GM19240 (cell line): ENCODE results near the gene RAPGEF3.
A peak's percentile ranks its signal among the peaks of the same experiment; 100 is the strongest.

Source experiments
- DNase-seq: peaks from one replicate; pipeline ENCODE4 v3.0.0; 2011; ENCODE audit warnings: low spot score; ENCODE audit not compliant: insufficient read length

The RAPGEF3 gene, protein sequence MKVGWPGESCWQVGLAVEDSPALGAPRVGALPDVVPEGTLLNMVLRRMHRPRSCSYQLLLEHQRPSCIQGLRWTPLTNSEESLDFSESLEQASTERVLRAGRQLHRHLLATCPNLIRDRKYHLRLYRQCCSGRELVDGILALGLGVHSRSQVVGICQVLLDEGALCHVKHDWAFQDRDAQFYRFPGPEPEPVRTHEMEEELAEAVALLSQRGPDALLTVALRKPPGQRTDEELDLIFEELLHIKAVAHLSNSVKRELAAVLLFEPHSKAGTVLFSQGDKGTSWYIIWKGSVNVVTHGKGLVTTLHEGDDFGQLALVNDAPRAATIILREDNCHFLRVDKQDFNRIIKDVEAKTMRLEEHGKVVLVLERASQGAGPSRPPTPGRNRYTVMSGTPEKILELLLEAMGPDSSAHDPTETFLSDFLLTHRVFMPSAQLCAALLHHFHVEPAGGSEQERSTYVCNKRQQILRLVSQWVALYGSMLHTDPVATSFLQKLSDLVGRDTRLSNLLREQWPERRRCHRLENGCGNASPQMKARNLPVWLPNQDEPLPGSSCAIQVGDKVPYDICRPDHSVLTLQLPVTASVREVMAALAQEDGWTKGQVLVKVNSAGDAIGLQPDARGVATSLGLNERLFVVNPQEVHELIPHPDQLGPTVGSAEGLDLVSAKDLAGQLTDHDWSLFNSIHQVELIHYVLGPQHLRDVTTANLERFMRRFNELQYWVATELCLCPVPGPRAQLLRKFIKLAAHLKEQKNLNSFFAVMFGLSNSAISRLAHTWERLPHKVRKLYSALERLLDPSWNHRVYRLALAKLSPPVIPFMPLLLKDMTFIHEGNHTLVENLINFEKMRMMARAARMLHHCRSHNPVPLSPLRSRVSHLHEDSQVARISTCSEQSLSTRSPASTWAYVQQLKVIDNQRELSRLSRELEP

GRCh38 chr12:47758834-47759690 is at the start of gene RAPGEF3:
TSS of gene RAPGEF3 (minus strand) at chr12:47758880. CDS start at chr12:47758556, 324 bp downstream.
- DNase-seq, result peak; percentile 74

DNA sequence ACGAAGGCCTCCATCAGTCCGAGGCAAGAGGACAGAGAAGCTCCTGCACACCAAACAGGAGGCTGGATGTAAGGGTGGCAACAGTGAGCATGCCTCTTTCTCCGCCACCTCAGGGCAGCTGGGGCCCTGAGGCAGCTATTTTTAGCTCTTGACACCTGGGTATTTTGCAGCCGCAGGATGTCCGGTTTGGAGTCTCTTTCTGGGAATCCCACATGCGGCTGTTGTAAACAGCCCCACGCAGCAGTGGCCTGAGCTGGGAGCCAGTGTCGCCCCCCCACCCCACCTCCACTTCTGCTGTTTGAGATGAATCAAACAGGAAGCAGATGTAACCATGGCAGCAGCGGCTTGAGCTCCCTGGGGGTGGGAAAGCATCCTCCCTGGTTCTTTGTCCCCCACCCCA is 49.4 kb upstream of the RAPGEF3 start:
- no peak for DNase-seq

GRCh38 chr12:47807338-47807737 is 48.7 kb upstream of the RAPGEF3 start:
- DNase-seq, result no peak

DNA sequence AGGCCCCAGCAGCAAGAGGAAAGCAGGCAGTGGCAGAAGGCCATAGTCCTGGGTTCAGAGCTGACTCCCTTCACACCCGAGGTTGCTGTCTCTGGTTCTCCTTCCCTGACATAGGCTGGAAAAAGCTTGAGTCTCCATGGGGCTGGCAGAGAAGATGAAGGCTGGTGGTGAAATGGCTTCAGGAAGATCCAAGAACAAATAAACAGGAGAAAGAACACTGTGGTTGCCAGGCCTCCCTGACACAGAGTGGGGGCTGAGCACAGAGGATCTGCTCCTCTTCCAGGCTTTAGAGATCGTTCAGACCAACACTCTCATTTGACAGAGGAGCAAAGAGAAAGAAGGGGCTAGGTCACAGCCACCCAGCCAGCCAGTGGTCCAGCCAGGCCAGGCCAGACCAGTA is 46.7 kb upstream of the RAPGEF3 start:
- no peak for DNase-seq

GRCh38 chr12:47804171-47804570 is 45.5 kb upstream of the RAPGEF3 start:
- no peak for DNase-seq

- no peak for DNase-seq
These were observed 44.7 kb upstream of the RAPGEF3 start for GRCh38 chr12:47803191-47803875.

DNA sequence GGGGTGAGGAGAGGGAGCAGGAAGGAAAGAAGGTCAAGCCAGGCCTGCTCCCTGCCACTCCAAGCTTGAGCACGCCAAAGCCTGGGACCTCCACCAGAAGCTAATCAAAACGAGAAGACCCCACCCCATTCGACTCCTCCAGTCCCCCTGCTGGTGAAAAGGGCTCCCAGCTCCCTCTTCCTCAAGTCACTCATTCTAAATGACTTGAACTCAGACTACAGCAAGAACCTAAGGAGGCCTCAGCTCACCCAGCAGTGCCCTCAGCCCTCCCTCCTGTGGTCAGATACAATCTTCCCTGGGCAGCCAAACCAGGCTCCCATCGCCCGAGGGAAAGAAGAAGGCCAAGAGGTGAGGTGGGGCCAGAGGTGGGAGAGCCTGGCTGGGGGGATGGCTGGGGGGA is 43.6 kb upstream of the RAPGEF3 start:
- DNase-seq, result no peak

- no peak for DNase-seq
These were observed 43.2 kb upstream of the RAPGEF3 start for GRCh38 chr12:47801904-47802246.

- no peak for DNase-seq
These were observed 42.7 kb upstream of the RAPGEF3 start for GRCh38 chr12:47801170-47801903.

GRCh38 chr12:47800582-47800981 is 41.9 kb upstream of the RAPGEF3 start:
- DNase-seq, result no peak

DNA sequence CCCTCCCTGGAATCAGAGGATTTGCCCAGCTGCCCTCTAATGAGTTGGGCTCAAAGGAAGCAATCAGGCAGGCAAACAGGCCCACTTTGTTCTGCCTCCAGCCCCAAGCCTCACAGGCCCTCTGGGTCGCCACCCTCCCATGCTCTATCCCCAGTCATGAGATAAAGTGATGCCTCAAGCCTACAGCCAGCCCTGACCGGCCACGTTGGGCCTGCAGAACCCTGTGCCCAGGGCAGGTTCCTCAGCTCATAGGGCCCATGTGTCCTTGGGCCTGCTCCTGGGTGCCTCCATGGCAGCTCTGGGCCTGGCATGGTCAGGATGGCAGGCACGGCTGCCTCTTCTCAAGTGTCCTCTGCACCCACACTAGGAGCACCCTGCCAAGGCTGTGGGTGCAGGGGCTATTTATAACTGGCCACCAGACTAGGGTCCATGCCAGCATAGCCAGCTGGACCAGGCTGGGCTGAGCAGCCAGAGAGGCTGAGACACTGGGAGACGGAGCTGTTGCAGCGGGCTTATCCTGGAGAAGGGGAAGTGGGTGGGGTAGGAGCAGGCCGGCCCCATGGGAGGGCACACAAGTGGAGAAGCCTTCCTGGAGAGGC is 40.8 kb upstream of the RAPGEF3 start:
- no peak for DNase-seq

DNA sequence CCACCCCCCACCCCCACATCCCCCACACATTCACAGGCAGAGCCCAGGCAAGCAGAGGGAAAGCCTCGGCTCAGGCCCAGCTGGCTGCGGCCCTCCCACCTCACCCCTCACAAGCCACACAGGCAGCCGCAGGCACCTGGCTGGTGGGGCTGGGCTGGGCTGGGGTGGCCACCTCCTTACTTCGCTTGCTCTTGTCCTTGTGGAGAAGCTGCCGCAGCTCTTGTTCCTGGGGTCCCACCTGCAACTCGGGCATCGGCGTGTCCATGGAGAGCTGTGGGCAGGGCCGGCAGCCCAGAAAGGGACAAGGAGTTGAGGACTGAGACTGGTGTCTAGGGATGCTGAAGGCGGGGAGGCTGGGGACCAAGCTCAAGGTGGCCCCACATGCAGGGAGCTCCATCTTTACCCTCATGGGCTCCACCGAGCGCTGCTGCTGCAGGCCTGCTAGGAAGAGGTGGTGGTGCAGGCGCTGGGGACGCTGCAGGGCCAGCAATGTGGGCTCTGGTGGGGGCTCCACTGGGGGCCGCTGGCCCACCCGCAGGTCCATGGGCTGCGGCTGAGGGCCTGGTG is 39.8 kb upstream of the RAPGEF3 start:
- DNase-seq, result no peak

DNA sequence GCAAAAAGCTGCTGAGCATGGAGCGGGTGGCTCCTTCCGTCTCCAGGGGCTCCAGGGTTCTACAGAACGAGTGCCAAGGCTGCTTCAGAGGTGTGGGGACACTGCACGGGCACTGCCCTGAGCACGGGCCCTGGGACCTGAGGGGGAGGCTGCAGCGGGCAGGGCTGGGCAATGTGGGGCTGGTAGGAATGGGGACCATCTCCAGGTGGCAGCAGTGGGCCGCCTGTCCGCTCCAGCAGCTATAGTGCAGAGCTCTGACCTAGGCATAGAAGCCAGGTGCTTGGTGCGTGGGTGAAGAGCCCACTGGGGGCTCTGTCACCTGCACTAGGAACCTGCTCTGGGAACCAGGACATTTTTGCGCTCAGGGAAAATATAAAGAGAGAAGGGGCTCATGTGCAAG is 38.8 kb upstream of the RAPGEF3 start:
- no peak for DNase-seq

- no peak for DNase-seq
These were observed 37.2 kb upstream of the RAPGEF3 start for GRCh38 chr12:47795814-47796411.

- DNase-seq, result no peak
These were observed 36.6 kb upstream of the RAPGEF3 start for GRCh38 chr12:47795121-47795813.

DNA sequence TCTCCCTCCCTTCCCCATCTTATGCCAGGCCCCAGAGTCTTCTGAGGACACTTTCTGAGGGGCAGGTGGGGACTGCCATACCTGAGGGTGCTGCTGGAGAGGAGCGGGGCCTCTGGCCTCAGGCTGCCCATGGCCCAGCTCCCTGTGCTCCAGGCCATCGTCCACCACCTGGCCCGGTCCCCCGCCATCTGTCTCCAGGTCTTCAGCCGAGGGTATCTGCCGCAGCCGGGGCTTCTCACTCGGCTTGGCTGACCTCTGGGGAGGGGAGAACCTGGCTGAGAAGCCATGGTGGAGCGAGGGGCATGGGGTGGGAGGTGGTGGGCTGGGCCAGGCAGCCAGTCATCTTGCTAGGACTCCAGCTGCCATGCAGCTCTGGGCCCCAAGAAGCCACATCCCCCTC is 36.0 kb upstream of the RAPGEF3 start:
- no peak for DNase-seq

GRCh38 chr12:47793015-47793681 is 34.5 kb upstream of the RAPGEF3 start:
- DNase-seq, result no peak

GRCh38 chr12:47791874-47792273 is 33.2 kb upstream of the RAPGEF3 start:
- DNase-seq, result no peak
